Bronchial epithelial cell (primary cell): ENCODE data around the gene SPACDR. TPM values are rescaled to one million over a fixed set of nuclear protein-coding genes. Genes with fewer than 3 reads are reported as not detected.

ENCODE experiments used
- DNase-seq: peaks from one replicate; pipeline ENCODE4 v3.0.0-alpha.2; 2010; ENCODE audit warnings: low read depth
- FAIRE-seq: peaks from 2 replicates; lab custom pipeline; 2011; peaks lifted over from hg19 to GRCh38; lab: Jason Lieb, UNC
- H3K27me3 ChIP-seq: 2 replicates; pipeline ENCODE4 v1.5.1; 2011; ENCODE audit warnings: low read length; ENCODE audit not compliant: control insufficient read depth, insufficient read depth
- H3K36me3 ChIP-seq: 2 replicates; pipeline ENCODE4 v1.5.1; 2011; ENCODE audit warnings: low read length; ENCODE audit not compliant: control insufficient read depth, insufficient read depth
- H3K4me3 ChIP-seq: 2 replicates; pipeline ENCODE4 v1.5.1; 2011; ENCODE audit warnings: mild to moderate bottlenecking, low read depth, low read length, control low read depth
- CTCF ChIP-seq: IDR thresholded peaks from 2 replicates; pipeline ENCODE4 v1.5.1; 2011; ENCODE audit warnings: mild to moderate bottlenecking, moderate library complexity, low read length, control low read depth, inconsistent platforms; ENCODE audit not compliant: insufficient read depth, severe bottlenecking
- total RNA-seq: library from RNA; depleted of rRNA; stranded (reverse); fragments of >200 nt; gene quantifications from 2 replicates; pipeline ENCODE4 v1.2.1, GENCODE V29; 2014

The SPACDR gene
- total RNA-seq, 1 donor from 2014 or later = 0.53 TPM

- DNase-seq (no peak), FAIRE-seq (no peak)
- Histone ChIP-seq H3K4me3 (no peak overlapping the region), H3K27me3 (no peaks in the 10 kb centered on the region), H3K36me3 (no peaks in the 10 kb centered on the region)
- no peak for TF ChIP-seq CTCF
Measured at GRCh38 chr7:100491192-100491578, 27.1 kb upstream of the SPACDR start.

GRCh38 chr7:100490483-100491191 lies 26.6 kb upstream of the SPACDR start:
- no peaks in the 10 kb centered on the region for H3K27me3 ChIP-seq
- H3K36me3 ChIP-seq = no peaks in the 10 kb centered on the region
- no peak for DNase-seq
- FAIRE-seq = no peak
- no peak for TF ChIP-seq CTCF
- no peak overlapping the region for H3K4me3 ChIP-seq

GRCh38 chr7:100489824-100490223 lies 25.8 kb upstream of the SPACDR start:
- no peak for TF ChIP-seq CTCF
- FAIRE-seq (no peak), DNase-seq (peak; percentile 35)
- H3K36me3 ChIP-seq = no peaks in the 10 kb centered on the region
- H3K27me3 ChIP-seq = no peaks in the 10 kb centered on the region
- no peak overlapping the region for H3K4me3 ChIP-seq

GRCh38 chr7:100489121-100489520 lies 25.1 kb upstream of the SPACDR start:
- FAIRE-seq = no peak
- DNase-seq = no peak

GRCh38 chr7:100488333-100489095 lies 24.5 kb upstream of the SPACDR start:
- FAIRE-seq (no peak), DNase-seq (no peak)
- H3K4me3 ChIP-seq = no peak overlapping the region
- TF ChIP-seq CTCF = no peak
- H3K36me3 ChIP-seq = no peaks in the 10 kb centered on the region
- H3K27me3 ChIP-seq = no peaks in the 10 kb centered on the region

More at GRCh38 chr7:100489121-100489520, 25.1 kb upstream of the SPACDR start:
- TF ChIP-seq CTCF = no peak
- no peak overlapping the region for H3K4me3 ChIP-seq
- no peaks in the 10 kb centered on the region for H3K27me3 ChIP-seq
- no peaks in the 10 kb centered on the region for H3K36me3 ChIP-seq
